Astrocyte of the cerebellum (primary cell): ENCODE results near the gene SUSD2.

Experiments
- DNase-seq: peaks from one replicate; pipeline ENCODE4 v3.0.0-alpha.2; 2011; ENCODE audit warnings: low read depth
- H3K4me3 ChIP-seq: 2 replicates; pipeline ENCODE4 v1.5.1; 2011; ENCODE audit warnings: mild to moderate bottlenecking, low read depth, low read length, moderate library complexity
- CTCF ChIP-seq: IDR thresholded peaks from 2 replicates; pipeline ENCODE4 v1.5.1; 2012; ENCODE audit warnings: low read length, low read depth, moderate library complexity, mild to moderate bottlenecking; ENCODE audit errors: missing control alignments
- in situ Hi-C: cut with HindIII; loops from 2 replicates; pipeline ENCODE4 v1.10.0; 2017; ENCODE audit warnings: low sequenced_read_pairs

SUSD2 gene

GRCh38 chr22:24162436-24162835 is 18.9 kb upstream of the SUSD2 start:
- no peak overlapping the region for H3K4me3 ChIP-seq
- no peak for DNase-seq
- in situ Hi-C loops = no loop called here
- TF ChIP-seq CTCF = no peak

GRCh38 chr22:24164243-24164642 is 17.0 kb upstream of the SUSD2 start:
- DNase-seq = no peak
- H3K4me3 ChIP-seq = no peak overlapping the region
- in situ Hi-C loops = no loop called here
- TF ChIP-seq CTCF = no peak

- H3K4me3 ChIP-seq = no peak overlapping the region
- no peak for DNase-seq
- no peak for TF ChIP-seq CTCF
- in situ Hi-C loops = no loop called here
Observed at GRCh38 chr22:24164940-24165339, 16.3 kb upstream of the SUSD2 start.

- H3K4me3 ChIP-seq = no peak overlapping the region
- TF ChIP-seq CTCF = no peak
- in situ Hi-C loops = no loop called here
Observed at GRCh38 chr22:24165673-24166072, 15.6 kb upstream of the SUSD2 start.

GRCh38 chr22:24166811-24167210 is 14.5 kb upstream of the SUSD2 start:
- in situ Hi-C loops = no loop called here
- DNase-seq = no peak
- TF ChIP-seq CTCF = no peak
- H3K4me3 ChIP-seq = no peak overlapping the region

More at GRCh38 chr22:24165673-24166072, 15.6 kb upstream of the SUSD2 start:
- DNase-seq = no peak

GRCh38 chr22:24169439-24170058 is 11.7 kb upstream of the SUSD2 start:
- no peak overlapping the region for H3K4me3 ChIP-seq
- DNase-seq = no peak
- no peak for TF ChIP-seq CTCF
- in situ Hi-C loops = no loop called here
